Endothelial cell of umbilical vein (primary cell): ENCODE results near the gene CEMP1. TPM values are rescaled to one million over a fixed set of nuclear protein-coding genes. Genes with fewer than 3 reads are reported as not detected.

Experiments
- BruUV-seq: library from RNA; stranded (reverse); fragments of 400-500 nt; replicated peaks from 2 replicates; lab custom pipeline; 2021; lab: Mats Ljungman, UMichigan
- CTCF ChIA-PET: fragments of 300-600, 350-600 bp; sonication (Branson Sonifier 250); formaldehyde crosslinking; loops from one replicate; lab custom pipeline; 2021; ENCODE audit warnings: antibody characterized with exemption, inconsistent platforms; lab: Charles Lee
- POLR2A ChIA-PET: fragments of 300-600, 350-600 bp; sonication (Branson Sonifier 250); formaldehyde crosslinking; loops from one replicate; lab custom pipeline; 2021; ENCODE audit warnings: antibody characterized with exemption, inconsistent platforms; lab: Charles Lee
- DNase-seq: peaks from one replicate; pipeline ENCODE4 v3.0.0-alpha.2; 2011; ENCODE audit warnings: low read depth, low spot score
- FAIRE-seq: peaks from 2 replicates; lab custom pipeline; 2011; peaks lifted over from hg19 to GRCh38; lab: Jason Lieb, UNC
- H2AFZ ChIP-seq: 2 replicates; pipeline ENCODE4 v1.6.0; 2012; ENCODE audit warnings: low read depth, low read length, control low read depth, inconsistent platforms
- H3K27ac ChIP-seq: 2 replicates; pipeline ENCODE4 v1.5.1; 2011; ENCODE audit warnings: low read depth, mild to moderate bottlenecking, control low read depth, low read length, moderate library complexity; ENCODE audit not compliant: insufficient read depth
- H3K27me3 ChIP-seq, 2 experiments: 2 replicates each; pipeline versions ENCODE4 v1.6.0 to v1.6.1; 2011; ENCODE audit warnings: low read length in 2 of 2, mixed read lengths in 1 of 2; ENCODE audit not compliant: control insufficient read depth in 2 of 2, insufficient read depth in 2 of 2
- H3K36me3 ChIP-seq, 2 experiments: 2 replicates in 1 of 2; 3 replicates in 1 of 2; pipeline ENCODE4 v1.5.1; 2011; ENCODE audit warnings: low read length in 2 of 2, mild to moderate bottlenecking in 1 of 2, moderate library complexity in 1 of 2; ENCODE audit not compliant: control insufficient read depth in 2 of 2, insufficient read depth in 2 of 2; ENCODE audit errors: extremely low read depth in 1 of 2
- H3K4me1 ChIP-seq: 3 replicates; pipeline ENCODE4 v1.5.1; 2011; ENCODE audit warnings: mild to moderate bottlenecking, low read length; ENCODE audit not compliant: control insufficient read depth, insufficient read depth; ENCODE audit errors: extremely low read depth
- H3K4me2 ChIP-seq: 2 replicates; pipeline ENCODE4 v1.6.1; 2011; ENCODE audit warnings: low read length, control low read depth, mixed read lengths; ENCODE audit not compliant: insufficient read depth
- H3K4me3 ChIP-seq, 3 experiments: fragments of 200-600 bp in 1 of 3; sonication (generic), shearing (Covaris generic) in 1 of 3; replicated peaks in 1 of 3; 2 replicates each; pipeline ENCODE4 v1.5.1; 2011 to 2016; ENCODE audit warnings: control low read depth in 3 of 3, low read length in 3 of 3, mild to moderate bottlenecking in 2 of 3, inconsistent platforms in 1 of 3, low read depth in 1 of 3, moderate library complexity in 1 of 3; ENCODE audit not compliant: insufficient read depth in 1 of 3
- H3K79me2 ChIP-seq: 2 replicates; pipeline ENCODE4 v1.6.0; 2012; ENCODE audit warnings: low read length, inconsistent platforms; ENCODE audit not compliant: control insufficient read depth, insufficient read depth
- H3K9ac ChIP-seq: replicated peaks from 2 replicates; pipeline ENCODE3; 2011; ENCODE audit warnings: low read length, control low read depth; ENCODE audit not compliant: insufficient read depth; ENCODE audit errors: extremely low read depth
- H3K9me1 ChIP-seq: replicated peaks from 3 replicates; pipeline ENCODE4 v1.6.0; 2011; ENCODE audit warnings: mild to moderate bottlenecking, low read length; ENCODE audit not compliant: control insufficient read depth, insufficient read depth; ENCODE audit errors: extremely low read depth
- H3K9me3 ChIP-seq: replicated peaks from 2 replicates; pipeline ENCODE4 v1.5.1; 2012; ENCODE audit warnings: low read length, inconsistent platforms; ENCODE audit not compliant: control insufficient read depth, insufficient read depth
- H4K20me1 ChIP-seq: replicated peaks from 2 replicates; pipeline ENCODE3; 2011; ENCODE audit warnings: mild to moderate bottlenecking, low read length; ENCODE audit not compliant: control insufficient read depth, insufficient read depth; ENCODE audit errors: extremely low read depth
- CTCF ChIP-seq, 2 donors: IDR thresholded peaks; 1 replicate in 1 of 2; 2 replicates in 1 of 2; pipeline ENCODE4 v1.5.1; 2011; ENCODE audit warnings: low read length in 2 of 2, mild to moderate bottlenecking in 2 of 2, moderate library complexity in 2 of 2, control low read depth in 1 of 2, inconsistent platforms in 1 of 2, low read depth in 1 of 2; ENCODE audit not compliant: insufficient read depth in 1 of 2; ENCODE audit errors: extremely low read depth in 1 of 2
- FOS ChIP-seq: IDR thresholded peaks from 2 replicates; pipeline ENCODE4 v1.6.1; 2011; ENCODE audit warnings: mild to moderate bottlenecking, low read length, moderate library complexity, borderline replicate concordance; ENCODE audit not compliant: insufficient read depth
- GATA2 ChIP-seq: IDR thresholded peaks from 2 replicates; pipeline ENCODE4 v1.7.0; 2011; ENCODE audit warnings: low read depth, mild to moderate bottlenecking, moderate library complexity, mixed read lengths, low read length; ENCODE audit not compliant: insufficient read length, insufficient read depth
- JUN ChIP-seq: IDR thresholded peaks from 2 replicates; pipeline ENCODE4 v1.6.1; 2011; ENCODE audit warnings: borderline replicate concordance, low read depth; ENCODE audit not compliant: insufficient read length, insufficient read depth
- MYC ChIP-seq: IDR thresholded peaks from one replicate; pipeline ENCODE4 v1.6.1; 2011; ENCODE audit warnings: mild to moderate bottlenecking, low read depth, low read length
- POLR2A ChIP-seq: IDR thresholded peaks from 2 replicates; pipeline ENCODE4 v1.6.1; 2012; ENCODE audit warnings: low read depth, mild to moderate bottlenecking, control low read depth, low read length
- POLR2AphosphoS5 ChIP-seq: IDR thresholded peaks from 2 replicates; pipeline ENCODE4 v1.6.1; 2012; ENCODE audit warnings: low read depth, mild to moderate bottlenecking, control low read depth, low read length, moderate library complexity; ENCODE audit not compliant: insufficient read depth
- dilution Hi-C: fragments of 300-500 bp; cut with MboI; formaldehyde crosslinking; loops from one replicate; pipeline ENCODE4 v1.15.0; 2019; ENCODE audit warnings: low sequenced_read_pairs; ENCODE audit not compliant: extremely low pct_ligation_motif_present
- intact Hi-C: fragments of 100-400 bp; cut with micrococcal nuclease; formaldehyde crosslinking; loops from one replicate; pipeline ENCODE4 v1.10.0; 2022
- polyA plus RNA-seq, 4 experiments: library from polyadenylated mRNA; depleted of rRNA in 3 of 4; stranded (reverse) in 3 of 4; unstranded in 1 of 4; fragments of >200 nt; gene quantifications; 2 replicates each; pipeline versions ENCODE4 v1.2.1 to v1.2.3, GENCODE V29; 2011 to 2012; ENCODE audit warnings: missing spikeins in 1 of 4
- total RNA-seq: library from RNA; stranded (reverse); gene quantifications from 2 replicates; pipeline ENCODE4 v1.2.3, GENCODE V29; 2021

Gene CEMP1
- total and polyA plus RNA-seq, 2 donors (not counting 3 experiments of a cell fraction or from before 2014, with no cell fraction given), result not detected

- H2AFZ ChIP-seq, result peak overlapping the region; percentile 75
- H3K9me3 ChIP-seq, result no peaks in the 10 kb centered on the region
- dilution Hi-C loops (no loop called here), intact Hi-C loops (loop anchor here (1.0 kb wide), 1 partner anchor 27 kb away; no protein-coding TSS in a partner anchor)
- no peak overlapping the region for H3K9ac ChIP-seq
- BruUV-seq, result no TSS peak
- ChIA-PET POLR2A (no interaction called here), CTCF (no interaction called here)
- no peaks in the 10 kb centered on the region for H3K36me3 ChIP-seq
- TF ChIP-seq POLR2AphosphoS5, result no peak
- TF ChIP-seq FOS, result no peak
- no peak for TF ChIP-seq CTCF (IDR thresholded peaks at IDR 0.05; ENCODE audit: extremely low read depth in 1 of 2, insufficient read depth in 1 of 2, low read depth in 1 of 2, low read length in 2 of 2)
- TF ChIP-seq GATA2, result no peak
- TF ChIP-seq MYC, result no peak
- TF ChIP-seq JUN, result no peak
- TF ChIP-seq POLR2A, result no peak
- H3K79me2 ChIP-seq, result peaks cover 40% of the 10 kb centered on the region
- DNase-seq, result no peak
- no peak overlapping the region for H3K27ac ChIP-seq
- H3K4me1 ChIP-seq, result peaks cover 23% of the 10 kb centered on the region
- H4K20me1 ChIP-seq, result peaks cover 2% of the 10 kb centered on the region
- FAIRE-seq, result no peak
- no peaks in the 10 kb centered on the region for H3K9me1 ChIP-seq
- peak overlapping the region in 1 of 3 experiments; percentile 91 for H3K4me3 ChIP-seq
- no peaks in the 10 kb centered on the region for H3K27me3 ChIP-seq
- peak overlapping the region; percentile 51 for H3K4me2 ChIP-seq
Observed at GRCh38 chr16:2512735-2513404, 18.3 kb downstream of the CEMP1 start.
